K562 (cell line): ENCODE results near the gene POLR1D. TPM values are rescaled to one million over a fixed set of nuclear protein-coding genes. Genes with fewer than 3 reads are reported as not detected.

Experiments used
- ATAC-seq: fragments of 200-7000 bp; cut with Tn5 transposase; 3 replicates; pipeline ENCODE4 v1.9.1; 2020; ENCODE audit warnings: moderate library complexity
- BruUV-seq: library from RNA; stranded (reverse); fragments of 400-500 nt; replicated peaks from 2 replicates; lab custom pipeline; 2021; lab: Mats Ljungman, UMichigan
- CTCF ChIA-PET: fragments of 300-600 bp; formaldehyde crosslinking; extraction: SDS; loops from one replicate; lab custom pipeline; 2021; ENCODE audit warnings: low intra/inter-chr PET ratio; lab: Yijun Ruan, JAX
- POLR2A ChIA-PET: fragments of 300-600, 350-650 bp; sonication (Branson Sonifier 250); formaldehyde crosslinking; extraction: SDS; loops from one replicate; lab custom pipeline; 2021; ENCODE audit warnings: antibody characterized with exemption, inconsistent platforms; lab: Yijun Ruan, JAX
- DNase-seq, 4 experiments: peaks; one replicate each; pipeline versions ENCODE4 v3.0.0 to v3.0.0-alpha.2; 2011 to 2018; ENCODE audit warnings: low spot score in 3 of 4, mixed read lengths in 3 of 4; ENCODE audit errors: extremely low read depth in 1 of 4
- FAIRE-seq: peaks from 2 replicates; lab custom pipeline; 2011; peaks lifted over from hg19 to GRCh38; lab: Jason Lieb, UNC
- H2AFZ ChIP-seq: 2 replicates; pipeline ENCODE4 v1.6.0; 2011; ENCODE audit warnings: low read depth, low read length, control low read depth, inconsistent platforms
- H3K27ac ChIP-seq: fragments of 200-600 bp; 3 replicates; pipeline ENCODE4 v1.8.0; 2011; ENCODE audit warnings: low read depth, mild to moderate bottlenecking, control low read depth, inconsistent platforms, low read length, moderate library complexity, mixed read lengths; ENCODE audit errors: extremely low read depth
- H3K27me3 ChIP-seq, 2 experiments: fragments of 300-600 bp in 1 of 2; 2 replicates in 1 of 2; 3 replicates in 1 of 2; pipeline versions ENCODE4 v1.6.0 to v1.8.0; 2011; ENCODE audit warnings: inconsistent platforms in 2 of 2, low read length in 2 of 2, mild to moderate bottlenecking in 1 of 2, mixed read lengths in 1 of 2, moderate library complexity in 1 of 2; ENCODE audit not compliant: control insufficient read depth in 2 of 2, insufficient read depth in 2 of 2
- H3K36me3 ChIP-seq: fragments of 300-600 bp; 3 replicates; pipeline ENCODE4 v1.8.0; 2011; ENCODE audit warnings: mild to moderate bottlenecking, low read length, inconsistent platforms; ENCODE audit not compliant: control insufficient read depth, insufficient read depth
- H3K4me1 ChIP-seq, 2 experiments: fragments of 200-600 bp in 1 of 2; replicated peaks in 1 of 2; 2 replicates in 1 of 2; 3 replicates in 1 of 2; pipeline versions ENCODE4 v1.5.1 to v1.8.0; 2011; ENCODE audit warnings: inconsistent platforms in 2 of 2, low read length in 2 of 2, mild to moderate bottlenecking in 1 of 2, mixed read lengths in 1 of 2, moderate library complexity in 1 of 2; ENCODE audit not compliant: control insufficient read depth in 2 of 2, insufficient read depth in 2 of 2
- H3K4me2 ChIP-seq: 2 replicates; pipeline ENCODE4 v1.6.1; 2011; ENCODE audit warnings: low read length, control low read depth, inconsistent platforms, mixed read lengths; ENCODE audit not compliant: insufficient read depth
- H3K4me3 ChIP-seq: fragments of 200-600 bp; sonication (generic), shearing (Covaris generic); 2 replicates; pipeline ENCODE4 v1.5.1; 2016; ENCODE audit warnings: control low read depth, inconsistent platforms
- H3K79me2 ChIP-seq: fragments of 200-600 bp; 3 replicates; pipeline ENCODE4 v1.8.0; 2011; ENCODE audit warnings: low read length, inconsistent platforms; ENCODE audit not compliant: control insufficient read depth, insufficient read depth
- H3K9ac ChIP-seq, 2 experiments: 2 replicates each; pipeline versions ENCODE4 v1.6.0 to v1.6.1; 2011; ENCODE audit warnings: low read depth in 2 of 2, low read length in 2 of 2, control low read depth in 1 of 2, inconsistent platforms in 1 of 2, mild to moderate bottlenecking in 1 of 2, mixed read lengths in 1 of 2; ENCODE audit not compliant: insufficient read depth in 1 of 2
- H3K9me1 ChIP-seq: one replicate; pipeline ENCODE4 v1.6.0; 2011; ENCODE audit warnings: inconsistent platforms, mild to moderate bottlenecking, low read length, moderate library complexity; ENCODE audit not compliant: control insufficient read depth, insufficient read depth
- H3K9me3 ChIP-seq: replicated peaks from 2 replicates; pipeline ENCODE4 v1.5.1; 2011; ENCODE audit warnings: low read depth, low read length, inconsistent platforms; ENCODE audit not compliant: control insufficient read depth, insufficient read depth
- H4K20me1 ChIP-seq: replicated peaks from 2 replicates; pipeline ENCODE4 v1.6.1; 2011; ENCODE audit warnings: low read length, inconsistent platforms, mixed read lengths; ENCODE audit not compliant: control insufficient read depth, insufficient read depth
- ATF4 ChIP-seq: fragments of 450-650 bp; formaldehyde crosslinking; IDR thresholded peaks from 2 replicates; pipeline ENCODE4 v1.4.0; 2022; ENCODE audit warnings: mild to moderate bottlenecking, moderate library complexity
- BACH1 ChIP-seq: fragments of 200-800 bp; sonication (Bioruptor generic); IDR thresholded peaks from 2 replicates; pipeline ENCODE4 v1.6.1; 2016; ENCODE audit warnings: missing genetic modification characterization, missing compliant biosample characterization
- GABPB1 ChIP-seq: sonication (generic); formaldehyde crosslinking; IDR thresholded peaks from 2 replicates; pipeline ENCODE4 v1.8.0; 2022; ENCODE audit warnings: mild to moderate bottlenecking, missing genetic modification reagents
- MIER1 ChIP-seq: fragments of 450-650 bp; IDR thresholded peaks from 2 replicates; pipeline ENCODE4 v1.6.1; 2016; ENCODE audit warnings: antibody characterized with exemption, mild to moderate bottlenecking, low read depth
- NFE2 ChIP-seq: IDR thresholded peaks from 2 replicates; pipeline ENCODE4 v1.6.1; 2014; ENCODE audit warnings: antibody characterized with exemption, low read depth
- PHTF2 ChIP-seq: fragments of 250-450 bp; sonication (Bioruptor Pico); IDR thresholded peaks from 2 replicates; pipeline ENCODE4 v1.5.0; 2021; ENCODE audit warnings: mild to moderate bottlenecking
- POLR2G ChIP-seq: fragments of 200-400 bp; formaldehyde crosslinking; IDR thresholded peaks from 2 replicates; pipeline ENCODE4 v1.6.1; 2017; ENCODE audit warnings: low read depth, mild to moderate bottlenecking, antibody characterized with exemption, low read length, moderate library complexity
- ZNF184 ChIP-seq: sonication (generic); formaldehyde crosslinking; IDR thresholded peaks from 2 replicates; pipeline ENCODE4 v1.5.0; 2020; ENCODE audit warnings: missing genetic modification reagents
- ZNF354B ChIP-seq: fragments of 250-450 bp; sonication (Bioruptor Pico); IDR thresholded peaks from 2 replicates; pipeline ENCODE4 v1.4.0; 2020
- ZNF696 ChIP-seq: fragments of 250-450 bp; sonication (Bioruptor Pico); conservative IDR thresholded peaks from 2 replicates; pipeline ENCODE4 v1.4.0; 2020; ENCODE audit warnings: mild to moderate bottlenecking, moderate library complexity
- ZNF77 ChIP-seq: fragments of 250-450 bp; sonication (Bioruptor Pico); IDR thresholded peaks from 2 replicates; pipeline ENCODE4 v1.5.0; 2020
- WGBS: fragments of 100-300 bp; shearing (Covaris generic); methylation state at CpG from one replicate; pipeline ENCODE4 v1.1.6; 2016; ENCODE audit warnings: low coverage, mixed read lengths; ENCODE audit not compliant: insufficient coverage; ENCODE audit errors: missing lambda C conversion rate; 5-methylcytosine and 5-hydroxymethylcytosine counted together
- in situ Hi-C: fragments of 300-500 bp; cut with MboI; formaldehyde crosslinking; loops from 4 replicates; pipeline ENCODE4 v1.15.0; 2018; ENCODE audit warnings: inconsistent platforms, mixed read lengths
- intact Hi-C: fragments of 100-400 bp; cut with micrococcal nuclease; formaldehyde crosslinking; loops from 2 replicates; pipeline ENCODE4 v1.14.2; 2022
- polyA plus RNA-seq, 8 experiments: library from polyadenylated mRNA; depleted of rRNA in 4 of 8; stranded (reverse) in 5 of 8; unstranded in 3 of 8; fragments of >200 nt; fragmentation: Nextera tagmentation in 2 of 8; fragmentation: Illumina TruSeq in 1 of 8; extraction: Ambion mirVana in 2 of 8; extraction: Trizol in 1 of 8; gene quantifications; 2 replicates each; pipeline versions ENCODE4 v1.2.1 to v1.2.3, GENCODE V29; 2011 to 2014; ENCODE audit warnings: inconsistent platforms in 1 of 8, missing spikeins in 1 of 8
- total RNA-seq, 7 experiments: library from RNA; depleted of rRNA in 6 of 7; stranded (reverse); fragments of >200 nt in 6 of 7; fragmentation: Illumina TruSeq in 2 of 7; extraction: Trizol in 2 of 7; gene quantifications; 2 replicates each; pipeline versions ENCODE4 v1.2.1 to v1.2.3, GENCODE V29; 2011 to 2021; ENCODE audit warnings: low replicate concordance in 1 of 7
- TF ChIP-seq, protein P1 (sequence below): fragments of 250-450 bp; sonication (Bioruptor Pico); IDR thresholded peaks from 2 replicates; pipeline ENCODE4 v1.5.1; 2021; ENCODE audit warnings: mild to moderate bottlenecking
- TF ChIP-seq, protein P2 (sequence below): fragments of 250-450 bp; sonication (Bioruptor Pico); IDR thresholded peaks from 2 replicates; pipeline ENCODE4 v1.8.0; 2021; ENCODE audit warnings: borderline replicate concordance, mild to moderate bottlenecking, moderate library complexity; ENCODE audit not compliant: poor library complexity, severe bottlenecking
- TF ChIP-seq, protein P3 (sequence below): fragments of 250-450 bp; sonication (Bioruptor Pico); IDR thresholded peaks from 2 replicates; pipeline ENCODE4 v1.8.0; 2021; ENCODE audit warnings: moderate library complexity, mild to moderate bottlenecking, inconsistent platforms
- TF ChIP-seq, protein P4 (sequence below): fragments of 450-650 bp; formaldehyde crosslinking; IDR thresholded peaks from 2 replicates; pipeline ENCODE4 v1.4.0; 2022; ENCODE audit warnings: missing genetic modification characterization
- TF ChIP-seq, protein P5 (sequence below), 3 experiments: fragments of 200-800 bp in 1 of 3; sonication (Bioruptor generic) in 1 of 3; sonication (generic) in 1 of 3; formaldehyde crosslinking in 1 of 3; IDR thresholded peaks; 2 replicates each; pipeline versions ENCODE4 v1.6.1 to v1.8.0; 2016 to 2022; ENCODE audit warnings: mild to moderate bottlenecking in 2 of 3, missing compliant biosample characterization in 2 of 3, missing genetic modification characterization in 2 of 3, missing genetic modification reagents in 1 of 3

POLR1D gene
- total and polyA plus RNA-seq, 9 of the 15 experiments (the other 6 are each of a cell fraction or from before 2014, with no cell fraction given), result 107 to 188 (median 145) TPM

DNA sequence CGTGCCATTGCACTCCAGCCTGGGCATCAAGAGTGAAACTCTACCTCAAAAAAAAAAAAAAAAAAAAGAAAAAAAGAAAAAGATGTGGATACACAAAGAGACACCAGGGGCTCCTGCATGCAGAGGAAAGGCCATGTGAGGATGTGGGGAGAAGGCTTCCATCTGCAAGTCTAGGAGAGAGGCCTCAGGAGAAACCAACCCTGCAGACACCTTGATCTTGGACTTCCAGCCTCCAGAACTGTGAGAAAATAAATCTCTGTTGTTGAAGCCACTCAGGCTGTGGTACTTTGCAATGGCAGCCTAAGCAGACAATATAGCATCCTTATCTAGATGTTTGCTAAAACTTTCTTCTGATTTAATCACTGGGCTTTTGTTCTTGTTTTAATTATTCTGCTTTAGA, 50.3 kb downstream of the POLR1D start:
- Histone ChIP-seq H4K20me1 (no peaks in the 10 kb centered on the region), H3K9me1 (no peaks in the 10 kb centered on the region), H3K79me2 (no peaks in the 10 kb centered on the region), H2AFZ (no peak overlapping the region), H3K9me3 (no peaks in the 10 kb centered on the region), H3K27me3 (no peaks in the 10 kb centered on the region), H3K27ac (no peak overlapping the region), H3K9ac (no peak overlapping the region), H3K4me1 (peaks cover 4 to 6% of the 10 kb centered on the region in 2 experiments; a peak in 4 of 5 replicates), H3K36me3 (no peaks in the 10 kb centered on the region), H3K4me3 (no peak overlapping the region), H3K4me2 (no peak overlapping the region)
- in situ Hi-C loops, result no loop called here
- intact Hi-C loops, result no loop called here
- DNase-seq (no peak), ATAC-seq (no peak), FAIRE-seq (no peak)
- ChIA-PET CTCF (no interaction called here), POLR2A (no interaction called here)
- WGBS, result no CpG with 5 or more reads among the region's 1 CpG
- no TSS peak for BruUV-seq
- TF ChIP-seq BACH1 (tag), result no peak
- TF ChIP-seq ZNF184 (CRISPR knock-in tag), result no peak
- TF ChIP-seq, protein P1, sequence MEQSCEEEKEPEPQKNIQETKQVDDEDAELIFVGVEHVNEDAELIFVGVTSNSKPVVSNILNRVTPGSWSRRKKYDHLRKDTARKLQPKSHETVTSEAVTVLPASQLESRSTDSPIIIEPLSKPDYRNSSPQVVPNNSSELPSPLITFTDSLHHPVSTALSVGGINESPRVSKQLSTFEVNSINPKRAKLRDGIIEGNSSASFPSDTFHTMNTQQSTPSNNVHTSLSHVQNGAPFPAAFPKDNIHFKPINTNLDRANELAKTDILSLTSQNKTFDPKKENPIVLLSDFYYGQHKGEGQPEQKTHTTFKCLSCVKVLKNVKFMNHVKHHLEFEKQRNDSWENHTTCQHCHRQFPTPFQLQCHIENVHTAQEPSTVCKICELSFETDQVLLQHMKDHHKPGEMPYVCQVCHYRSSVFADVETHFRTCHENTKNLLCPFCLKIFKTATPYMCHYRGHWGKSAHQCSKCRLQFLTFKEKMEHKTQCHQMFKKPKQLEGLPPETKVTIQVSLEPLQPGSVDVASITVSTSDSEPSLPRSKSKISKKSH (CRISPR knock-in tag), result no peak
- no peak for TF ChIP-seq ATF4
- TF ChIP-seq ZNF77, result no peak
- TF ChIP-seq ZNF354B (CRISPR knock-in tag), result no peak
- no peak for TF ChIP-seq MIER1
- TF ChIP-seq GABPB1 (CRISPR knock-in tag), result no peak
- TF ChIP-seq PHTF2 (CRISPR knock-in tag), result no peak
- TF ChIP-seq NFE2, result no peak
- no peak for TF ChIP-seq POLR2G
- TF ChIP-seq, protein P2, sequence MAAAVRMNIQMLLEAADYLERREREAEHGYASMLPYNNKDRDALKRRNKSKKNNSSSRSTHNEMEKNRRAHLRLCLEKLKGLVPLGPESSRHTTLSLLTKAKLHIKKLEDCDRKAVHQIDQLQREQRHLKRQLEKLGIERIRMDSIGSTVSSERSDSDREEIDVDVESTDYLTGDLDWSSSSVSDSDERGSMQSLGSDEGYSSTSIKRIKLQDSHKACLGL (CRISPR knock-in tag), result no peak
- TF ChIP-seq, protein P3, sequence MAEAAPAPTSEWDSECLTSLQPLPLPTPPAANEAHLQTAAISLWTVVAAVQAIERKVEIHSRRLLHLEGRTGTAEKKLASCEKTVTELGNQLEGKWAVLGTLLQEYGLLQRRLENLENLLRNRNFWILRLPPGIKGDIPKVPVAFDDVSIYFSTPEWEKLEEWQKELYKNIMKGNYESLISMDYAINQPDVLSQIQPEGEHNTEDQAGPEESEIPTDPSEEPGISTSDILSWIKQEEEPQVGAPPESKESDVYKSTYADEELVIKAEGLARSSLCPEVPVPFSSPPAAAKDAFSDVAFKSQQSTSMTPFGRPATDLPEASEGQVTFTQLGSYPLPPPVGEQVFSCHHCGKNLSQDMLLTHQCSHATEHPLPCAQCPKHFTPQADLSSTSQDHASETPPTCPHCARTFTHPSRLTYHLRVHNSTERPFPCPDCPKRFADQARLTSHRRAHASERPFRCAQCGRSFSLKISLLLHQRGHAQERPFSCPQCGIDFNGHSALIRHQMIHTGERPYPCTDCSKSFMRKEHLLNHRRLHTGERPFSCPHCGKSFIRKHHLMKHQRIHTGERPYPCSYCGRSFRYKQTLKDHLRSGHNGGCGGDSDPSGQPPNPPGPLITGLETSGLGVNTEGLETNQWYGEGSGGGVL (CRISPR knock-in tag), result no peak
- TF ChIP-seq, protein P4, sequence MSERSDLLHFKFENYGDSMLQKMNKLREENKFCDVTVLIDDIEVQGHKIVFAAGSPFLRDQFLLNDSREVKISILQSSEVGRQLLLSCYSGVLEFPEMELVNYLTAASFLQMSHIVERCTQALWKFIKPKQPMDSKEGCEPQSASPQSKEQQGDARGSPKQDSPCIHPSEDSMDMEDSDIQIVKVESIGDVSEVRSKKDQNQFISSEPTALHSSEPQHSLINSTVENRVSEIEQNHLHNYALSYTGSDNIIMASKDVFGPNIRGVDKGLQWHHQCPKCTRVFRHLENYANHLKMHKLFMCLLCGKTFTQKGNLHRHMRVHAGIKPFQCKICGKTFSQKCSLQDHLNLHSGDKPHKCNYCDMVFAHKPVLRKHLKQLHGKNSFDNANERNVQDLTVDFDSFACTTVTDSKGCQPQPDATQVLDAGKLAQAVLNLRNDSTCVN (CRISPR knock-in tag), result no peak
- TF ChIP-seq ZNF696 (CRISPR knock-in tag), result no peak
- TF ChIP-seq, protein P5, sequence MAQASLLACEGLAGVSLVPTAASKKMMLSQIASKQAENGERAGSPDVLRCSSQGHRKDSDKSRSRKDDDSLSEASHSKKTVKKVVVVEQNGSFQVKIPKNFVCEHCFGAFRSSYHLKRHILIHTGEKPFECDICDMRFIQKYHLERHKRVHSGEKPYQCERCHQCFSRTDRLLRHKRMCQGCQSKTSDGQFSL (CRISPR knock-in tag; IDR thresholded peaks at IDR 0.05), result no peak
- TF ChIP-seq, protein P5 (tag; IDR thresholded peaks at IDR 0.05), result no peak
